Activated T-helper 1 cell treated with anti-CD3 and anti-CD28 coated beads, Interleukin-12 subunit alpha, Interleukin-12 subunit beta, Interleukin-2, Interleukin-4 antibody, amounts not matched to agents 30 ng/mL and 10 ng/mL and 1 ng/mL, durations not matched to agents 14 hours and 24 hours and 36 hours (primary cell): ENCODE measurements around the gene YPEL1. TPM values are rescaled to one million over a fixed set of nuclear protein-coding genes. Genes with fewer than 3 reads are reported as not detected.
A peak's percentile ranks its signal among the peaks of the same experiment; 100 is the strongest.

Experiments used
- DNase-seq: peaks from one replicate; pipeline ENCODE4 v3.0.0; 2021; ENCODE audit warnings: low spot score
- H3K27ac Mint-ChIP-seq: one replicate; pipeline ENCODE4 v1.8.0; 2021; ENCODE audit warnings: mild to moderate bottlenecking, mixed read lengths
- H3K27me3 Mint-ChIP-seq: one replicate; pipeline ENCODE4 v1.8.0; 2022; ENCODE audit warnings: mild to moderate bottlenecking, moderate library complexity, mixed read lengths; ENCODE audit not compliant: insufficient read depth
- H3K36me3 Mint-ChIP-seq: one replicate; pipeline ENCODE4 v1.8.0; 2021; ENCODE audit warnings: low read depth, mixed read lengths
- H3K4me1 Mint-ChIP-seq: one replicate; pipeline ENCODE4 v1.8.0; 2021; ENCODE audit warnings: low read depth, mixed read lengths
- H3K4me3 Mint-ChIP-seq: one replicate; pipeline ENCODE4 v1.8.0; 2021; ENCODE audit warnings: mild to moderate bottlenecking, moderate library complexity, mixed read lengths
- H3K9me3 Mint-ChIP-seq: one replicate; pipeline ENCODE4 v1.8.0; 2021; ENCODE audit warnings: mixed read lengths
- intact Hi-C: fragments of 100-400 bp; cut with micrococcal nuclease; formaldehyde crosslinking; loops from one replicate; pipeline ENCODE4 v1.15.1; 2024
- total RNA-seq: library from RNA; stranded (reverse); gene quantifications from 2 replicates; pipeline ENCODE4 v1.2.3, GENCODE V29; 2022

Gene YPEL1
- total RNA-seq, 1 donor from 2014 or later, result 0.34 TPM

- intact Hi-C loops, result loop anchor here (1.0 to 5.0 kb wide), 5 partner anchors 13 to 239 kb away; partner anchors contain the start of genes MAPK1 and PPM1F
- H3K4me3 Mint-ChIP-seq, result no peak overlapping the region
- peaks cover 7% of the 10 kb centered on the region for H3K4me1 Mint-ChIP-seq
- no peaks in the 10 kb centered on the region for H3K9me3 Mint-ChIP-seq
- H3K36me3 Mint-ChIP-seq, result peaks cover 1% of the 10 kb centered on the region
- DNase-seq, result no peak
- H3K27me3 Mint-ChIP-seq, result peaks cover 9% of the 10 kb centered on the region
- no peak overlapping the region for H3K27ac Mint-ChIP-seq
Observed at GRCh38 chr22:21713428-21714058, 22.1 kb downstream of the YPEL1 start.

GRCh38 chr22:21712751-21713427, 22.7 kb downstream of the YPEL1 start:
- H3K27me3 Mint-ChIP-seq, result peaks cover 7% of the 10 kb centered on the region
- DNase-seq, result peak; percentile 36
- intact Hi-C loops, result loop anchor here (1.0 to 5.0 kb wide), 5 partner anchors 13 to 240 kb away; partner anchors contain the start of genes MAPK1 and PPM1F
- H3K9me3 Mint-ChIP-seq, result no peaks in the 10 kb centered on the region
- peaks cover 1% of the 10 kb centered on the region for H3K36me3 Mint-ChIP-seq
- H3K4me3 Mint-ChIP-seq, result no peak overlapping the region
- H3K4me1 Mint-ChIP-seq, result peaks cover 7% of the 10 kb centered on the region
- H3K27ac Mint-ChIP-seq, result no peak overlapping the region

GRCh38 chr22:21711851-21712250, 23.7 kb downstream of the YPEL1 start:
- Mint-ChIP-seq H3K27me3 (peaks cover 6% of the 10 kb centered on the region), H3K9me3 (no peaks in the 10 kb centered on the region), H3K4me3 (no peak overlapping the region), H3K4me1 (peaks cover 7% of the 10 kb centered on the region), H3K36me3 (peaks cover 1% of the 10 kb centered on the region), H3K27ac (no peak overlapping the region)
- intact Hi-C loops, result loop anchor here (2.0 to 5.0 kb wide), 2 partner anchors 155 to 241 kb away; partner anchors contain the start of genes MAPK1 and PPM1F
- no peak for DNase-seq

- intact Hi-C loops, result loop anchor here (5.0 kb wide), 1 partner anchor 157 kb away; the partner anchor contains the start of gene MAPK1
Observed at GRCh38 chr22:21710156-21710555, 25.4 kb downstream of the YPEL1 start.

GRCh38 chr22:21709688-21710087, 25.9 kb downstream of the YPEL1 start:
- Mint-ChIP-seq H3K4me1 (peaks cover 7% of the 10 kb centered on the region), H3K9me3 (no peaks in the 10 kb centered on the region), H3K4me3 (no peak overlapping the region), H3K27me3 (peaks cover 6% of the 10 kb centered on the region), H3K36me3 (peaks cover 1% of the 10 kb centered on the region), H3K27ac (peak overlapping the region; percentile 38)
- no peak for DNase-seq
- intact Hi-C loops, result loop anchor here (5.0 kb wide), 1 partner anchor 158 kb away; the partner anchor contains the start of gene MAPK1

More at GRCh38 chr22:21710156-21710555, 25.4 kb downstream of the YPEL1 start:
- Mint-ChIP-seq H3K36me3 (peaks cover 1% of the 10 kb centered on the region), H3K27me3 (peaks cover 6% of the 10 kb centered on the region), H3K4me1 (peaks cover 7% of the 10 kb centered on the region), H3K27ac (no peak overlapping the region), H3K4me3 (no peak overlapping the region), H3K9me3 (no peaks in the 10 kb centered on the region)
- DNase-seq, result no peak

GRCh38 chr22:21708960-21709359, 26.6 kb downstream of the YPEL1 start:
- H3K4me3 Mint-ChIP-seq, result no peak overlapping the region
- peaks cover 1% of the 10 kb centered on the region for H3K36me3 Mint-ChIP-seq
- intact Hi-C loops, result no loop called here
- no peaks in the 10 kb centered on the region for H3K9me3 Mint-ChIP-seq
- no peak for DNase-seq
- peaks cover 6% of the 10 kb centered on the region for H3K27me3 Mint-ChIP-seq
- H3K27ac Mint-ChIP-seq, result no peak overlapping the region
- H3K4me1 Mint-ChIP-seq, result peaks cover 7% of the 10 kb centered on the region

- no peak for DNase-seq
- H3K4me3 Mint-ChIP-seq, result no peak overlapping the region
- H3K4me1 Mint-ChIP-seq, result no peaks in the 10 kb centered on the region
- H3K9me3 Mint-ChIP-seq, result no peaks in the 10 kb centered on the region
- peaks cover 2% of the 10 kb centered on the region for H3K27me3 Mint-ChIP-seq
- H3K36me3 Mint-ChIP-seq, result no peaks in the 10 kb centered on the region
- intact Hi-C loops, result no loop called here
- H3K27ac Mint-ChIP-seq, result no peak overlapping the region
Observed at GRCh38 chr22:21707677-21708076, 27.9 kb downstream of the YPEL1 start.

- Mint-ChIP-seq H3K4me3 (no peak overlapping the region), H3K36me3 (peaks cover 4% of the 10 kb centered on the region), H3K27ac (no peak overlapping the region), H3K4me1 (no peaks in the 10 kb centered on the region), H3K9me3 (no peaks in the 10 kb centered on the region), H3K27me3 (no peaks in the 10 kb centered on the region)
- no peak for DNase-seq
- intact Hi-C loops, result no loop called here
Observed at GRCh38 chr22:21703684-21704316, 31.8 kb downstream of the YPEL1 start.

GRCh38 chr22:21702700-21703683, 32.6 kb downstream of the YPEL1 start:
- Mint-ChIP-seq H3K36me3 (peaks cover 5% of the 10 kb centered on the region), H3K27me3 (no peaks in the 10 kb centered on the region), H3K27ac (no peak overlapping the region), H3K9me3 (no peaks in the 10 kb centered on the region), H3K4me1 (no peaks in the 10 kb centered on the region), H3K4me3 (no peak overlapping the region)
- no peak for DNase-seq
- intact Hi-C loops, result no loop called here

GRCh38 chr22:21702094-21702493, 33.5 kb downstream of the YPEL1 start:
- Mint-ChIP-seq H3K36me3 (peaks cover 5% of the 10 kb centered on the region), H3K27ac (no peak overlapping the region), H3K4me3 (no peak overlapping the region), H3K9me3 (no peaks in the 10 kb centered on the region), H3K27me3 (no peaks in the 10 kb centered on the region), H3K4me1 (no peaks in the 10 kb centered on the region)
- intact Hi-C loops, result no loop called here
- DNase-seq, result no peak

GRCh38 chr22:21701384-21701971, 34.1 kb downstream of the YPEL1 start:
- Mint-ChIP-seq H3K36me3 (peaks cover 12% of the 10 kb centered on the region), H3K4me1 (no peaks in the 10 kb centered on the region), H3K9me3 (no peaks in the 10 kb centered on the region), H3K27ac (no peak overlapping the region), H3K27me3 (no peaks in the 10 kb centered on the region), H3K4me3 (no peak overlapping the region)
- intact Hi-C loops, result no loop called here
- DNase-seq, result no peak

- Mint-ChIP-seq H3K27ac (no peak overlapping the region), H3K4me1 (no peaks in the 10 kb centered on the region), H3K9me3 (no peaks in the 10 kb centered on the region), H3K27me3 (no peaks in the 10 kb centered on the region), H3K36me3 (peaks cover 14% of the 10 kb centered on the region), H3K4me3 (no peak overlapping the region)
- no peak for DNase-seq
- intact Hi-C loops, result no loop called here
Observed at GRCh38 chr22:21700822-21701221, 34.8 kb downstream of the YPEL1 start.
